Keratinocyte (primary cell): Measurements from ENCODE around the gene SLX4IP. TPM values are rescaled to one million over a fixed set of nuclear protein-coding genes. Genes with fewer than 3 reads are reported as not detected.

Experiments used
- DNase-seq: peaks from one replicate; pipeline ENCODE4 v3.0.0-alpha.2; 2011; ENCODE audit warnings: low read depth, missing footprints, low spot score
- FAIRE-seq: peaks from 2 replicates; lab custom pipeline; 2011; peaks lifted over from hg19 to GRCh38; lab: Jason Lieb, UNC
- H2AFZ ChIP-seq: 2 replicates; pipeline ENCODE4 v1.6.0; 2012; ENCODE audit warnings: low read length, control low read depth, inconsistent platforms; ENCODE audit not compliant: control insufficient read depth
- H3K27ac ChIP-seq: 2 replicates; pipeline ENCODE4 v1.5.1; 2011; ENCODE audit warnings: low read length; ENCODE audit not compliant: control insufficient read depth, insufficient read depth
- H3K27me3 ChIP-seq: 3 replicates; pipeline ENCODE4 v1.6.0; 2011; ENCODE audit warnings: low read length; ENCODE audit not compliant: control insufficient read depth, insufficient read depth; ENCODE audit errors: extremely low read depth
- H3K36me3 ChIP-seq, 2 experiments: 2 replicates in 1 of 2; 3 replicates in 1 of 2; pipeline ENCODE4 v1.5.1; 2011; ENCODE audit warnings: low read length in 2 of 2, mild to moderate bottlenecking in 1 of 2; ENCODE audit not compliant: control insufficient read depth in 2 of 2, insufficient read depth in 2 of 2; ENCODE audit errors: extremely low read depth in 1 of 2
- H3K4me1 ChIP-seq: 3 replicates; pipeline ENCODE4 v1.5.1; 2011; ENCODE audit warnings: low read length; ENCODE audit not compliant: control insufficient read depth, insufficient read depth; ENCODE audit errors: extremely low read depth
- H3K4me2 ChIP-seq: 3 replicates; pipeline ENCODE4 v1.6.0; 2011; ENCODE audit warnings: low read depth, low read length; ENCODE audit not compliant: control insufficient read depth, insufficient read depth; ENCODE audit errors: extremely low read depth
- H3K4me3 ChIP-seq, 3 experiments: fragments of 200-600 bp in 1 of 3; sonication (generic) in 1 of 3; 2 replicates in 2 of 3; 3 replicates in 1 of 3; pipeline ENCODE4 v1.5.1; 2011 to 2016; ENCODE audit warnings: low read length in 3 of 3, mild to moderate bottlenecking in 3 of 3, control low read depth in 2 of 3, inconsistent platforms in 1 of 3, low read depth in 1 of 3, mixed read lengths in 1 of 3, mixed run types in 1 of 3, moderate library complexity in 1 of 3; ENCODE audit not compliant: control insufficient read depth in 2 of 3, insufficient read depth in 2 of 3; ENCODE audit errors: extremely low read depth in 1 of 3
- H3K79me2 ChIP-seq: 2 replicates; pipeline ENCODE4 v1.6.0; 2012; ENCODE audit warnings: low read length; ENCODE audit not compliant: control insufficient read depth, insufficient read depth
- H3K9ac ChIP-seq: 3 replicates; pipeline ENCODE4 v1.6.0; 2011; ENCODE audit warnings: low read length; ENCODE audit not compliant: control insufficient read depth, insufficient read depth; ENCODE audit errors: extremely low read depth
- H3K9me1 ChIP-seq: 3 replicates; pipeline ENCODE4 v1.6.0; 2011; ENCODE audit warnings: low read length; ENCODE audit not compliant: control insufficient read depth, insufficient read depth; ENCODE audit errors: extremely low read depth
- H3K9me3 ChIP-seq: 2 replicates; pipeline ENCODE4 v1.5.1; 2012; ENCODE audit warnings: low read depth, low read length; ENCODE audit not compliant: control insufficient read depth
- H4K20me1 ChIP-seq: 3 replicates; pipeline ENCODE4 v1.6.0; 2011; ENCODE audit warnings: low read length; ENCODE audit not compliant: control insufficient read depth, insufficient read depth; ENCODE audit errors: extremely low read depth
- EZH2 ChIP-seq: IDR thresholded peaks from one replicate; pipeline ENCODE4 v1.6.1; 2012; ENCODE audit warnings: inconsistent platforms, mild to moderate bottlenecking, low read length, moderate library complexity
- dilution Hi-C: fragments of 300-500 bp; cut with MboI; formaldehyde crosslinking; loops from one replicate; pipeline ENCODE4 v1.7.0; 2020; ENCODE audit warnings: low sequenced_read_pairs; ENCODE audit not compliant: extremely low pct_ligation_motif_present
- polyA plus RNA-seq, 5 experiments: library from polyadenylated mRNA; depleted of rRNA in 3 of 5; stranded (reverse) in 3 of 5; stranded (forward) in 1 of 5; unstranded in 1 of 5; fragments of >200 nt; gene quantifications; 1 replicate in 1 of 5; 2 replicates in 3 of 5; 3 replicates in 1 of 5; pipeline versions ENCODE4 v1.2.1 to v1.2.3, GENCODE V29; 2011 to 2012; ENCODE audit warnings: missing spikeins in 2 of 5, low read depth in 1 of 5, low replicate concordance in 1 of 5
- TF ChIP-seq, protein P1 (sequence below), 3 experiments: IDR thresholded peaks in 1 of 3; conservative IDR thresholded peaks in 1 of 3; optimal IDR thresholded peaks in 1 of 3; 2 replicates in 2 of 3; 3 replicates in 1 of 3; pipeline versions ENCODE3 to v1.5.1; 2011; ENCODE audit warnings: low read length in 3 of 3, mild to moderate bottlenecking in 3 of 3, moderate library complexity in 2 of 3, control low read depth in 1 of 3, inconsistent platforms in 1 of 3; ENCODE audit not compliant: insufficient read depth in 2 of 3; ENCODE audit errors: extremely low read depth in 1 of 3

Gene SLX4IP
- polyA plus RNA-seq, 1 donor (not counting 4 experiments of a cell fraction or from before 2014, with no cell fraction given), result 3.0 TPM

GRCh38 chr20:10481676-10482075 lies 46.6 kb downstream of the SLX4IP start:
- no peak overlapping the region for H3K9ac ChIP-seq
- H3K79me2 ChIP-seq, result no peaks in the 10 kb centered on the region
- no peak for TF ChIP-seq EZH2
- TF ChIP-seq, protein P1, sequence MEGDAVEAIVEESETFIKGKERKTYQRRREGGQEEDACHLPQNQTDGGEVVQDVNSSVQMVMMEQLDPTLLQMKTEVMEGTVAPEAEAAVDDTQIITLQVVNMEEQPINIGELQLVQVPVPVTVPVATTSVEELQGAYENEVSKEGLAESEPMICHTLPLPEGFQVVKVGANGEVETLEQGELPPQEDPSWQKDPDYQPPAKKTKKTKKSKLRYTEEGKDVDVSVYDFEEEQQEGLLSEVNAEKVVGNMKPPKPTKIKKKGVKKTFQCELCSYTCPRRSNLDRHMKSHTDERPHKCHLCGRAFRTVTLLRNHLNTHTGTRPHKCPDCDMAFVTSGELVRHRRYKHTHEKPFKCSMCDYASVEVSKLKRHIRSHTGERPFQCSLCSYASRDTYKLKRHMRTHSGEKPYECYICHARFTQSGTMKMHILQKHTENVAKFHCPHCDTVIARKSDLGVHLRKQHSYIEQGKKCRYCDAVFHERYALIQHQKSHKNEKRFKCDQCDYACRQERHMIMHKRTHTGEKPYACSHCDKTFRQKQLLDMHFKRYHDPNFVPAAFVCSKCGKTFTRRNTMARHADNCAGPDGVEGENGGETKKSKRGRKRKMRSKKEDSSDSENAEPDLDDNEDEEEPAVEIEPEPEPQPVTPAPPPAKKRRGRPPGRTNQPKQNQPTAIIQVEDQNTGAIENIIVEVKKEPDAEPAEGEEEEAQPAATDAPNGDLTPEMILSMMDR (optimal IDR thresholded peaks at IDR 0.05 in 1 of 3, IDR thresholded peaks at IDR 0.05 in 1 of 3, conservative IDR thresholded peaks at IDR 0.05 in 1 of 3; ENCODE audit: extremely low read depth in 1 of 3, insufficient read depth in 2 of 3, low read length in 3 of 3), result no peak
- DNase-seq, result no peak
- no peak overlapping the region for H2AFZ ChIP-seq
- H3K4me2 ChIP-seq, result no peak overlapping the region
- FAIRE-seq, result no peak
- H4K20me1 ChIP-seq, result no peaks in the 10 kb centered on the region
- no peaks in the 10 kb centered on the region for H3K36me3 ChIP-seq
- H3K4me1 ChIP-seq, result no peaks in the 10 kb centered on the region
- dilution Hi-C loops, result no loop called here
- no peaks in the 10 kb centered on the region for H3K9me1 ChIP-seq
- H3K27me3 ChIP-seq, result no peaks in the 10 kb centered on the region
- H3K4me3 ChIP-seq, result no peak overlapping the region
- no peaks in the 10 kb centered on the region for H3K9me3 ChIP-seq
- no peak overlapping the region for H3K27ac ChIP-seq

DNA sequence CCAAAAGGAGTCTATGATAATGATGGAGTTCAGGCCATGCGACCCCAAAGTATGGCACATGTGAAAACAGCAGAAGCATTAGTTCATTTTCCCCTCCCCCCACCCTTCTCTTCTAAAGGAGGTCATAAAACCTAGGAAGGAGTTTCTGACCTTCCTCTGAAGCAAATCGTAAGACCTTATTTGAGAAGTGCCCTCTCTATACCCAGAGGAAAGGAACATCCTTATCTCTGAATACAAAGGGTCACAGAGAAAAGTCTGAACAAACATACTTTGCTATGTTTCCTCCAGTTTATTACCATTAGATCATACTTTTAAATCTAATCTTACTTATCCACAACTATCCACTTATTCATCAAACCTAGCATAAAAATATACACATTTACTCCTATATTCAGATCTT lies 48.6 kb downstream of the SLX4IP start:
- H3K4me2 ChIP-seq, result no peak overlapping the region
- H3K36me3 ChIP-seq, result no peaks in the 10 kb centered on the region
- H3K9me3 ChIP-seq, result no peaks in the 10 kb centered on the region
- DNase-seq (no peak), FAIRE-seq (no peak)
- dilution Hi-C loops, result no loop called here
- no peak overlapping the region for H3K27ac ChIP-seq
- H3K9me1 ChIP-seq, result no peaks in the 10 kb centered on the region
- H3K4me3 ChIP-seq, result no peak overlapping the region
- H3K27me3 ChIP-seq, result no peaks in the 10 kb centered on the region
- H3K9ac ChIP-seq, result no peak overlapping the region
- no peaks in the 10 kb centered on the region for H3K4me1 ChIP-seq
- H2AFZ ChIP-seq, result no peak overlapping the region
- no peaks in the 10 kb centered on the region for H4K20me1 ChIP-seq
- peaks cover 2% of the 10 kb centered on the region for H3K79me2 ChIP-seq
- TF ChIP-seq EZH2, result no peak
- TF ChIP-seq, protein P1 (optimal IDR thresholded peaks at IDR 0.05 in 1 of 3, IDR thresholded peaks at IDR 0.05 in 1 of 3, conservative IDR thresholded peaks at IDR 0.05 in 1 of 3; ENCODE audit: extremely low read depth in 1 of 3, insufficient read depth in 2 of 3, low read length in 3 of 3), result no peak
